ENCODE measurements around the gene RHOH.
"Not testable (repeated sequence)": the region's sequence is repeated elsewhere in the genome, so short reads cannot be mapped to it uniquely, and the experiment has no call there.

RHOH gene

DNA sequence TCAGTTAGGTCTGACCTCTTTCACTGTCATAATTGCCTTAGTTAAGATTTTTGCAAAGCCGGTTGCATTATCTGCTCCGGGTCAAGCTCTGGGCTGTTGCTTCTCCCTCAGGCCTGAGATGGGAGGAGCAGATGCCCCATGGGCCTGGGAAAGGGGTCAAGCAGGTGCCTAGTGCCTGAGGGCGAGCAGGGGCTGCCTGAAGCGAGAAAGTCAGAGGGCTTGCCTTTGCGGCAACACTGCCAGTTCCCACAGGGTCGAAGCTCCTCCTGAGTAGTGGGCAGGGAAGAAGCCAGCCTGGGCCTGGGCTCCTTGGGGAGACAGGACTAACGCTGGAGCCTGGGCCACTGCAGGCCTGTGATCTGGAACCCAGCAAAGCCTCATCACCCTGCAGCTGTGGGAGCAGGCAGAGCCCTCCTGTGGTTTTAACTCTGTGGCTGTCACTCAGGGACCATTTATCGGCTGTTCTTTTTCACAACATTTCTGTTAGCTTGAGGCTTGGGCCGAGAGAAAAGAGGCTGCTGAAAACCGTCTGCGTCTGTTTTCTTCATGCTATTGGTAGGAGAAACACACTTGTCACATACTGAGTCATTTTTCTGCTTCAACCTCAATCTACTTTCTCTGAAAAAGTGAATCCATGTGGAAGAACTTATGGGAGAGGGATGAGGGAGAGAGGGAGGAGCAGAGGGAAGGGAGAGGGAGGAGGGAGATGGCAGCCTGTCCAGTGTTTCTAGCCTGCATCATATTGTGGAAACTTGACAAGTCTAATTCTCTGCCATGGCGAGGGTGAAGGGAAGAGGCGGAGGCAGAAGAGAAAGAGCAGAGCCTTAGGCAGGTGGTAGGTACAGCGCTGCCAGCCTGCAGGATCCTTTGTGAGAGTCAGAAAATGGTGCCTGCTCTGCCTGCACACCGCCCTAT lies 68.4 kb downstream of the RHOH start:
- DNase-seq, result peak; percentile 62

- no peak for DNase-seq
Measured at GRCh38 chr4:40265910-40266274, 69.1 kb downstream of the RHOH start.

DNA sequence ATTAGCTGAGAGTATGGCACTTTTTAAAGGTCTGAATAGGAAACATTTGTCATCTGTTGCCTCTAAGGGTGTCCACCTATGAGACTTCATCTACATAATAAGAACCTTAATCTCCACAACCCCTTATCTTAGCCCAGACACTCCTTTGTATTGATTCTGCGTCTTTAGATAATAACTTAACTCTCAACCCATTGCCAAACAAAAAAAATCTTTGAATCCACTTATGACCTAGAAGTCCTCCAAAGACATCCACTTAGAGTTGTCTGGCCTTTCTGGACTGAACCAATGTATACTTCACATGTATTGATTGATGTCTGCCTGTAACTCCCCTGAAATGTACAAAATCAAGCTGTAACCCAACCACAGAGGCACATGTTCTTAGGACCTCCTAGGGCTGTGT lies 72.3 kb downstream of the RHOH start:
- no peak for DNase-seq

GRCh38 chr4:40270609-40271008 lies 73.8 kb downstream of the RHOH start:
- no peak for DNase-seq

- no peak for DNase-seq
Measured at GRCh38 chr4:40275065-40275730, 78.4 kb downstream of the RHOH start.

DNA sequence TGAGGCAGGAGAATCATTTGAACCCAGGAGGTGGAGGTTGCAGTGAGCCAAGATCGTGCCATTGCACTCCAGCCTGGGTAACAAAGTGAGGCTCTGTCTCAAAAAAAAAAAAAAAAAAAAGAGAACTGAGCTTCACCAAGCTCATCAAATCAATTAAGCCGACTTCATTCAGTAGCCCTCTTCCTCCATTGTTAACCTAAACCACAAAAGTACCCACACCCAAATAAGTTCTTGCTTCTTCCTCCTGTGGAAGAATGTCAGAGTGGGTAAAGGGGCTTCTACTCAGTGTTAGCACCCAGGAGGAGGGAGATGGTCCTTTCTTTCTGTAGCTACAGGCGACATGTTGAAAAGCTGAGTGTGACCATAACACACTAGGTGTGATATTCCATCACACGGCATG lies 79.7 kb downstream of the RHOH start:
- no peak for DNase-seq

DNA sequence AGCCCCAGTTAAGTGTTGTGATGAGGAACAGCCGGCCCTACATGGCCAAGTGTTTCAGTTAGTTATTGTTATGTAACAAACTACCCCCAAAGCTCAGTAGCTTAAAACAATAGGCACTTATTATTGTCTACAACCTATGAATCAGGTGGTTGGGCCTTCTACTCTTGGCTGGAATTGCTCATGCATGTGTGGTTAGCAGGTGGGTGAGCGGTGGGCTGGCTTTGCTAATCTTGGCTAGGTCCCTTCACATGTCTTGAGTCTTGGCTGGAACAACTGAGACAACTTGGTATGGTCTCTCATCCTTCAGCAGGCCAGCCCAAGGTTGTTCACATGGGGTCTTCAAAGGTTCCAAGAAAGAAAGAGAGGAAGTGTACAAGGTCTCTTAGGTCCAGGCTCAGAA lies 83.8 kb downstream of the RHOH start:
- no peak for DNase-seq

- DNase-seq, result no peak
Measured at GRCh38 chr4:40281099-40281498, 84.3 kb downstream of the RHOH start.

- DNase-seq, result no peak
Measured at GRCh38 chr4:40281913-40282312, 85.1 kb downstream of the RHOH start.

DNA sequence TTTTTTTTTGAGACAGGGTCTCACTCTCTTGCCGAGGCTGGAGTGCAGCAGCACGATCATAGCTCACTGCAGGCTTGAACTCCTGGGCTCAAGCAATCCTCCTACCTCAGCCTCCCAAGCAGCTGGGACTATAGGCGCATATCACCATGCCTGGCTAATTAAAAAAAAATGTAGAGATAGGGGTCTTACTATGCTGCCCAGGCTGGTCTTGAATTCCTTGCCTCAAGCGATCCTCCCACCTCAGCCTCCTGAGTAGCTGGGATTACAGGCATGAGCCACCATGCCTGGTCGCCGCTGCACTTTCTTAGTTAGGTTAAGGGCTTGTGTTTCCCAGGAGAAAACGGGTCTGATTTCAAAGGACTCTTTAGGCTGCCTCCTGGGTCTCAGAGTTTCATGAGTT lies 86.0 kb downstream of the RHOH start:
- not testable (repeated sequence) for DNase-seq

- DNase-seq, result no peak
Measured at GRCh38 chr4:40283413-40283812, 86.6 kb downstream of the RHOH start.

GRCh38 chr4:40283968-40284367 lies 87.1 kb downstream of the RHOH start:
- peak; percentile 84 for DNase-seq

DNA sequence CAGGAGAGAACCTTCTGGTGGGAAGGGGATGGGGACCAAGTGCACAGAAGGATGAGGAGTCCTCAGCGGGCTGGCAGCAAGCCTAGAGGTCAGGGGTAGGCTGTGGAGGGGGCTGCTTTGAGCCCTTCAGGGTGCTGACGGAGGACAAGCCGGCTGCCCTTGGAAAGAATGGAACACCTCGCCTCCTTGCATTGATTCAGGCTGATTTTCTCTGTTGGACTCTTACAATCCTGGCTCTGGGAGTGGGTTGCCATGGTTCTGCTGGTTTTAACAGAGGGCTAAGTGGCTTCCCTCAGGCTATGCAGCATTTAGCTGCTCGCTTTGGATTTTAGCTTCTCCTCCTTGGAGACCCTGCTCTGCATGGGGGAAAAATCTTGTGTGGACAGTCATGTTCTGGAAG lies 88.9 kb downstream of the RHOH start:
- DNase-seq, result no peak

DNA sequence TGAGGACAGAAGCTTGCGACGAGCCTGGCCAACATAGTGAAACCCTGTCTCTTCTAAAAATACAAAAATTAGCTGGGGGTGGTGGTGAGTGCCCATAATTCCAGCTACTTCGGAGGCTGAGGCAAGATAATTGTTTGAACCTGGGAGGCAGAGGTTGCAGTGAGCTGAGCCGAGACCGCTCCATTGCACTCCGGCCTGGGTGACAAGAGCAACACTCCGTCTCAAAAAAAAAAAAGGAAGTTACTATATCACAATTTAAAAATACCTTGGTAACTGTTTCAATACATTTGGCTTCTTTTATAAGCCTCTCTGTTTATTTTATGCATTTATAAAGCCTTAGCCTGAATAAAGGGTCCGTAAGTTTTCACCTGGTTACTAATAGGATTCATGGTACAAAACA lies 91.7 kb downstream of the RHOH start:
- peak; percentile 44 for DNase-seq

GRCh38 chr4:40289366-40290188 lies 92.7 kb downstream of the RHOH start:
- DNase-seq, result peak; percentile 37

- not testable (repeated sequence) for DNase-seq
Measured at GRCh38 chr4:40290611-40291186, 93.9 kb downstream of the RHOH start.

DNA sequence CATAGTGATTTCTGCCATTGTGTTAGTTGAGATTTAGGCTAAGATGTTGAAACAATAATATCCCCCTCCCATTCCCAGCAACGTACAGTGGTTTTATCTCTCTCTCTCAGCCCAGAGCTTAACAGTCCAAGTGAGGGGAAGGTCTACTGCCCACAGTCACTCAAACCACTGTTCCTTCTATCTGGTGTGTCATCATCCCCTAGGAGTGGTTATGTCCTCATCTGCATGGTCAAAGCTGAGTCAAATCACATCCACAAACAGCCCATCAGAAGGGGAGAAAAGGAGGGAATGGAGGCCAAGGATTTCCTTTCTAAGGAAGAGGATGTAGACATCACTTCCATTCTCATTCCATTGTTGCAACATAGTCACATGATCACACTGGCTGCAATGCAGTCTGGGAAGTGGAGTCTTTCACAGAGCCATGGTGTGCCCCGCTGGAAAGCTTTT lies 95.5 kb downstream of the RHOH start:
- DNase-seq, result peak; percentile 22

DNA sequence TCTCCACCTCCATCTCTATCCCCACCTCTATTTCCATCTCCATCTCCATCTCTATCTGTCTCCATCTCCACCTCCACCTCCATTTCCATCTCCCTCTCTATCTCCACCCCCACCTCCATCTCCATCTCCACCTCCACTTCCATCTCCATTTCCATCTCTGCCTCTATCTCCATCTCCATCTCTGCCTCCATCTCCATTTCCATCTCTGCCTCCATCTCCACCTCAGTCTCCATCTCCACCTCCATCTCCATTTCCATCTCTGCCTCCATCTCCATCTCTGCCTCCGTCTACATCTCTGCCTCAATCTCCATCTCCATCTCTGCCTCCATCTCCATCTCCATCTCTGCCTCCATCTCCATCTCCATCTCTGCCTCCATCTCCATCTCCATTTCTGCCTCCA lies 97.5 kb downstream of the RHOH start:
- no peak for DNase-seq

- DNase-seq, result not testable (repeated sequence)
Measured at GRCh38 chr4:40295030-40295429, 98.2 kb downstream of the RHOH start.

- no peak for DNase-seq
Measured at GRCh38 chr4:40295572-40295971, 98.7 kb downstream of the RHOH start.

All from CD4-positive, alpha-beta T cell treated with Interleukin-15 for 1 hour (primary cell).